Measurements from ENCODE around the gene LRRC39.

DNA sequence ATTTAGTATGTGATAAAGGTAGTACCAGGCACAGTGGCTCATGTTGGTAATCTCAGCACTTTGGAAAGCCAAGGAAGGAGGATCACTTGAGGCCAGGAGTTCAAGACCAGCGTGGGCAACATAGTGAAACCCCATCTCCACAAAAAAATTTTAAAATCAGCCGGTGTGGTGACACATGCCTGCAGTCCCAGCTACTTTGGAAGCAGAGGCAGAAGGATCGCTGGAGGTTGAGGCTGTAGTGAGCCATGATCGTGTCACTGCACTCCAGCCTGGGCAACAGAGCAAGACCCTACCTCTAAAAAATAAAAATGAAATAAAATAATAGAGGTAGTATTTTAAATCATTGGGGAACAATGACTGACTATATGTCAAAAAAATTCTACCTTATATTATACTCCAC, 62.5 kb downstream of the LRRC39 start:
- TF ChIP-seq SP1 (IDR thresholded peaks at IDR 0.05) (no peak), CTCF (IDR thresholded peaks at IDR 0.05; ENCODE audit: low read depth, low read length, missing input control) (no peak), GABPA (IDR thresholded peaks at IDR 0.05 in 1 of 2, conservative IDR thresholded peaks at IDR 0.05 in 1 of 2) (no peak), REST (IDR thresholded peaks at IDR 0.05) (no peak), RAD21 (IDR thresholded peaks at IDR 0.05) (no peak), ZBTB33 (IDR thresholded peaks at IDR 0.05) (no peak), JUND (IDR thresholded peaks at IDR 0.05) (no peak), TAF1 (conservative IDR thresholded peaks at IDR 0.05) (no peak), FOXA2 (IDR thresholded peaks at IDR 0.05) (no peak), YY1 (IDR thresholded peaks at IDR 0.05) (no peak), MAX (IDR thresholded peaks at IDR 0.05) (no peak)
